SK-N-SH (cell line): ENCODE data around the gene RAD51B. TPM values are rescaled to one million over a fixed set of nuclear protein-coding genes. Genes with fewer than 3 reads are reported as not detected.

ENCODE experiments used
- CTCF ChIA-PET: fragments of 300-600, 350-600 bp; formaldehyde crosslinking; extraction: SDS; loops from one replicate; lab custom pipeline; 2021; lab: Yijun Ruan, JAX
- POLR2A ChIA-PET: fragments of 350-600 bp; sonication (Branson Sonifier 250); formaldehyde crosslinking; extraction: SDS; loops from one replicate; lab custom pipeline; 2020; ENCODE audit warnings: antibody characterized with exemption, inconsistent platforms; lab: Yijun Ruan, JAX
- DNase-seq: peaks from one replicate; pipeline ENCODE4 v3.0.0; 2012
- H2AFZ ChIP-seq: fragments of 200-600 bp; sonication (generic); 2 replicates; pipeline ENCODE4 v1.8.1; 2016; ENCODE audit warnings: antibody characterized with exemption, mild to moderate bottlenecking, low read depth
- H3F3A ChIP-seq: fragments of 200-600 bp; sonication (generic); replicated peaks from 2 replicates; pipeline ENCODE3; 2016; ENCODE audit warnings: antibody characterized with exemption, mild to moderate bottlenecking; ENCODE audit not compliant: insufficient read depth
- H3K27ac ChIP-seq, 2 experiments: fragments of 200-500 bp in 1 of 2; fragments of 200-600 bp in 1 of 2; sonication (Bioruptor generic) in 1 of 2; sonication (generic), shearing (Covaris generic) in 1 of 2; 2 replicates each; pipeline versions ENCODE4 v1.5.1 to v1.6.1; 2014 to 2016; ENCODE audit warnings: low read depth in 2 of 2, inconsistent platforms in 1 of 2, low read length in 1 of 2, mild to moderate bottlenecking in 1 of 2, mixed read lengths in 1 of 2
- H3K27me3 ChIP-seq: fragments of 200-600 bp; sonication (generic), shearing (Covaris generic); 2 replicates; pipeline ENCODE4 v1.6.1; 2016; ENCODE audit warnings: mixed run types; ENCODE audit not compliant: insufficient read depth
- H3K36me3 ChIP-seq, 2 experiments: fragments of 200-500 bp in 1 of 2; fragments of 200-600 bp in 1 of 2; sonication (Bioruptor generic) in 1 of 2; sonication (generic) in 1 of 2; replicated peaks in 1 of 2; 2 replicates each; pipeline versions ENCODE3 to v1.5.1; 2014 to 2016; ENCODE audit warnings: low read length in 1 of 2, mild to moderate bottlenecking in 1 of 2; ENCODE audit not compliant: insufficient read depth in 2 of 2, control insufficient read depth in 1 of 2
- H3K4me1 ChIP-seq, 2 experiments: fragments of 200-500 bp in 1 of 2; fragments of 200-600 bp in 1 of 2; sonication (Bioruptor generic) in 1 of 2; sonication (generic), shearing (Covaris generic) in 1 of 2; 2 replicates each; pipeline versions ENCODE4 v1.5.1 to v1.6.1; 2014 to 2016; ENCODE audit warnings: low read depth in 1 of 2, low read length in 1 of 2, mixed run types in 1 of 2; ENCODE audit not compliant: insufficient read depth in 2 of 2, control insufficient read depth in 1 of 2
- H3K4me2 ChIP-seq: fragments of 200-600 bp; sonication (generic), shearing (Covaris generic); 2 replicates; pipeline ENCODE4 v1.6.1; 2017; ENCODE audit warnings: mixed run types
- H3K4me3 ChIP-seq, 2 experiments: fragments of 200-500 bp in 1 of 2; fragments of 200-600 bp in 1 of 2; sonication (Bioruptor generic) in 1 of 2; sonication (generic), shearing (Covaris generic) in 1 of 2; 2 replicates each; pipeline versions ENCODE4 v1.5.1 to v1.8.1; 2014 to 2016; ENCODE audit warnings: low read depth in 2 of 2, inconsistent platforms in 1 of 2, low read length in 1 of 2, mild to moderate bottlenecking in 1 of 2, mixed read lengths in 1 of 2, moderate library complexity in 1 of 2
- H3K79me2 ChIP-seq: fragments of 200-600 bp; sonication (generic); 2 replicates; pipeline ENCODE4 v1.8.1; 2017; ENCODE audit warnings: mild to moderate bottlenecking; ENCODE audit not compliant: insufficient read depth
- H3K9ac ChIP-seq: fragments of 200-600 bp; sonication (generic); 2 replicates; pipeline ENCODE4 v1.6.1; 2017; ENCODE audit warnings: mixed run types
- H3K9me2 ChIP-seq: fragments of 200-600 bp; sonication (generic); 2 replicates; pipeline ENCODE4 v1.6.1; 2017; ENCODE audit warnings: mixed run types
- H3K9me3 ChIP-seq: fragments of 200-600 bp; sonication (generic); 2 replicates; pipeline ENCODE4 v1.6.1; 2017; ENCODE audit warnings: mixed run types, mild to moderate bottlenecking, moderate library complexity
- H4K20me1 ChIP-seq: fragments of 200-600 bp; sonication (generic); 2 replicates; pipeline ENCODE4 v1.6.1; 2017; ENCODE audit warnings: mild to moderate bottlenecking, mixed run types; ENCODE audit not compliant: insufficient read depth
- CHD2 ChIP-seq: fragments of 150-350 bp; IDR thresholded peaks from 2 replicates; pipeline ENCODE4 v1.6.1; 2018; ENCODE audit warnings: low read length; ENCODE audit not compliant: partially characterized antibody
- ELF1 ChIP-seq: IDR thresholded peaks from 2 replicates; pipeline ENCODE4 v1.4.0; 2012
- EP300 ChIP-seq, 2 experiments: IDR thresholded peaks; 2 replicates each; pipeline versions ENCODE4 v1.4.0 to v1.6.1; 2012; ENCODE audit warnings: borderline replicate concordance in 1 of 2, low read depth in 1 of 2, low read length in 1 of 2
- FOXJ3 ChIP-seq: sonication (generic); formaldehyde crosslinking; IDR thresholded peaks from 2 replicates; pipeline ENCODE4 v1.5.1; 2020; ENCODE audit warnings: mild to moderate bottlenecking, missing genetic modification reagents
- FOXM1 ChIP-seq: IDR thresholded peaks from 2 replicates; pipeline ENCODE4 v1.4.0; 2012; ENCODE audit warnings: low read depth, mild to moderate bottlenecking
- GABPA ChIP-seq: IDR thresholded peaks from 2 replicates; pipeline ENCODE4 v1.4.0; 2012; ENCODE audit warnings: low read depth, mild to moderate bottlenecking
- GATA2 ChIP-seq: sonication (generic); formaldehyde crosslinking; IDR thresholded peaks from 2 replicates; pipeline ENCODE4 v1.5.0; 2020; ENCODE audit warnings: mild to moderate bottlenecking, missing genetic modification reagents
- IRF3 ChIP-seq: fragments of 150-350 bp; IDR thresholded peaks from 2 replicates; pipeline ENCODE4 v1.6.1; 2016; ENCODE audit warnings: mild to moderate bottlenecking, low read depth, low read length
- JUND ChIP-seq: IDR thresholded peaks from 2 replicates; pipeline ENCODE4 v1.4.0; 2012
- MAX ChIP-seq: IDR thresholded peaks from 2 replicates; pipeline ENCODE4 v1.4.0; 2012; ENCODE audit warnings: low read depth
- MXI1 ChIP-seq: IDR thresholded peaks from 2 replicates; pipeline ENCODE4 v1.6.1; 2012; ENCODE audit warnings: mild to moderate bottlenecking, low read depth, low read length, improper control_type of control experiment
- NRF1 ChIP-seq: IDR thresholded peaks from 2 replicates; pipeline ENCODE4 v1.6.1; 2012; ENCODE audit warnings: low read depth, mild to moderate bottlenecking, low read length
- RAD21 ChIP-seq: IDR thresholded peaks from 2 replicates; pipeline ENCODE4 v1.6.1; 2012; ENCODE audit warnings: mild to moderate bottlenecking, low read length
- RCOR1 ChIP-seq: fragments of 150-350 bp; IDR thresholded peaks from 2 replicates; pipeline ENCODE4 v1.6.1; 2017; ENCODE audit warnings: antibody characterized with exemption, low read length
- RXRA ChIP-seq: IDR thresholded peaks from 2 replicates; pipeline ENCODE4 v1.4.0; 2012; ENCODE audit warnings: low read depth, mild to moderate bottlenecking, borderline replicate concordance
- SIN3A ChIP-seq: IDR thresholded peaks from 2 replicates; pipeline ENCODE4 v1.6.1; 2012; ENCODE audit warnings: low read depth, mild to moderate bottlenecking, low read length, moderate library complexity, borderline replicate concordance
- SMC3 ChIP-seq: IDR thresholded peaks from 2 replicates; pipeline ENCODE4 v1.6.1; 2012; ENCODE audit warnings: low read depth, low read length, improper control_type of control experiment
- TCF12 ChIP-seq: IDR thresholded peaks from 2 replicates; pipeline ENCODE4 v1.4.0; 2012
- ZBTB33 ChIP-seq: IDR thresholded peaks from 2 replicates; pipeline ENCODE4 v1.4.0; 2012; ENCODE audit warnings: low read depth, borderline replicate concordance
- WGBS: methylation state at CpG from one replicate; pipeline ENCODE4 v1.1.6; 2017; ENCODE audit warnings: low lambda C conversion rate; 5-methylcytosine and 5-hydroxymethylcytosine counted together
- polyA plus RNA-seq, 3 experiments: library from polyadenylated mRNA; depleted of rRNA; stranded (reverse); fragments of >200 nt; gene quantifications; 2 replicates each; pipeline ENCODE4 v1.2.3, GENCODE V29; 2012
- TF ChIP-seq, protein P1 (sequence below): IDR thresholded peaks from 2 replicates; pipeline ENCODE4 v1.6.1; 2012; ENCODE audit warnings: mild to moderate bottlenecking, low read depth, low read length, moderate library complexity

RAD51B gene
- polyA plus RNA-seq, 1 of the 3 experiments (the other 2 are of a cell fraction): 6.0 TPM

- POLR2A ChIA-PET: no interaction called here
- H3K9ac ChIP-seq: no peak overlapping the region
- no peaks in the 10 kb centered on the region for H3K27me3 ChIP-seq
- H3K79me2 ChIP-seq: no peaks in the 10 kb centered on the region
- 95% methylated on average over 1 of the region's 1 CpG for WGBS
- DNase-seq: no peak
- no peak overlapping the region for H2AFZ ChIP-seq
- H3K4me3 ChIP-seq: no peak overlapping the region
- no peaks in the 10 kb centered on the region for H3F3A ChIP-seq
- H3K4me2 ChIP-seq: no peak overlapping the region
- CTCF ChIA-PET: interaction anchor here (1.6 kb wide), 1 partner anchor 20 kb away, joined by 3 read pairs; no protein-coding TSS in a partner anchor
- 0 out of 2 replicates have a peak, but pooled peaks cover under 1% of the 10 kb centered on the region for H3K9me3 ChIP-seq
- no peaks in the 10 kb centered on the region for H3K36me3 ChIP-seq
- no peaks in the 10 kb centered on the region for H3K9me2 ChIP-seq
- peaks cover 0 to 3% of the 10 kb centered on the region in 2 experiments; a peak in 2 of 4 replicates for H3K4me1 ChIP-seq
- no peaks in the 10 kb centered on the region for H4K20me1 ChIP-seq
- H3K27ac ChIP-seq: no peak overlapping the region
- TF ChIP-seq FOXJ3 (CRISPR knock-in tag): no peak
- TF ChIP-seq EP300 (IDR thresholded peaks at IDR 0.05; ENCODE audit: borderline replicate concordance in 1 of 2, low read depth in 1 of 2, low read length in 1 of 2): no peak
- no peak for TF ChIP-seq SMC3
- TF ChIP-seq MAX: no peak
- TF ChIP-seq NRF1: no peak
- no peak for TF ChIP-seq FOXM1
- no peak for TF ChIP-seq CHD2
- no peak for TF ChIP-seq JUND
- TF ChIP-seq, protein P1, sequence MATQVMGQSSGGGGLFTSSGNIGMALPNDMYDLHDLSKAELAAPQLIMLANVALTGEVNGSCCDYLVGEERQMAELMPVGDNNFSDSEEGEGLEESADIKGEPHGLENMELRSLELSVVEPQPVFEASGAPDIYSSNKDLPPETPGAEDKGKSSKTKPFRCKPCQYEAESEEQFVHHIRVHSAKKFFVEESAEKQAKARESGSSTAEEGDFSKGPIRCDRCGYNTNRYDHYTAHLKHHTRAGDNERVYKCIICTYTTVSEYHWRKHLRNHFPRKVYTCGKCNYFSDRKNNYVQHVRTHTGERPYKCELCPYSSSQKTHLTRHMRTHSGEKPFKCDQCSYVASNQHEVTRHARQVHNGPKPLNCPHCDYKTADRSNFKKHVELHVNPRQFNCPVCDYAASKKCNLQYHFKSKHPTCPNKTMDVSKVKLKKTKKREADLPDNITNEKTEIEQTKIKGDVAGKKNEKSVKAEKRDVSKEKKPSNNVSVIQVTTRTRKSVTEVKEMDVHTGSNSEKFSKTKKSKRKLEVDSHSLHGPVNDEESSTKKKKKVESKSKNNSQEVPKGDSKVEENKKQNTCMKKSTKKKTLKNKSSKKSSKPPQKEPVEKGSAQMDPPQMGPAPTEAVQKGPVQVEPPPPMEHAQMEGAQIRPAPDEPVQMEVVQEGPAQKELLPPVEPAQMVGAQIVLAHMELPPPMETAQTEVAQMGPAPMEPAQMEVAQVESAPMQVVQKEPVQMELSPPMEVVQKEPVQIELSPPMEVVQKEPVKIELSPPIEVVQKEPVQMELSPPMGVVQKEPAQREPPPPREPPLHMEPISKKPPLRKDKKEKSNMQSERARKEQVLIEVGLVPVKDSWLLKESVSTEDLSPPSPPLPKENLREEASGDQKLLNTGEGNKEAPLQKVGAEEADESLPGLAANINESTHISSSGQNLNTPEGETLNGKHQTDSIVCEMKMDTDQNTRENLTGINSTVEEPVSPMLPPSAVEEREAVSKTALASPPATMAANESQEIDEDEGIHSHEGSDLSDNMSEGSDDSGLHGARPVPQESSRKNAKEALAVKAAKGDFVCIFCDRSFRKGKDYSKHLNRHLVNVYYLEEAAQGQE: no peak
- TF ChIP-seq RCOR1: no peak
- TF ChIP-seq GATA2 (CRISPR knock-in tag): no peak
- no peak for TF ChIP-seq SIN3A
- no peak for TF ChIP-seq MXI1
Observed at GRCh38 chr14:68153275-68153674, 333.7 kb downstream of the RAD51B start.

- no peak overlapping the region for H3K4me3 ChIP-seq
- H3K9ac ChIP-seq: no peak overlapping the region
- no peaks in the 10 kb centered on the region for H3K36me3 ChIP-seq
- no peak overlapping the region for H3K27ac ChIP-seq
- no peaks in the 10 kb centered on the region for H3K9me2 ChIP-seq
- H4K20me1 ChIP-seq: no peaks in the 10 kb centered on the region
- POLR2A ChIA-PET: no interaction called here
- H3K4me2 ChIP-seq: no peak overlapping the region
- H3K4me1 ChIP-seq: peaks cover 0 to 10% of the 10 kb centered on the region in 2 experiments; a peak in 2 of 4 replicates
- H3K9me3 ChIP-seq: no peaks in the 10 kb centered on the region
- WGBS: 86% methylated on average over 2 of the region's 2 CpGs
- DNase-seq: no peak
- no peaks in the 10 kb centered on the region for H3K27me3 ChIP-seq
- H3F3A ChIP-seq: no peaks in the 10 kb centered on the region
- CTCF ChIA-PET: interaction anchor here (0.6 kb wide), 1 partner anchor 67 kb away, joined by 3 read pairs; no protein-coding TSS in a partner anchor
- no peak overlapping the region for H2AFZ ChIP-seq
- H3K79me2 ChIP-seq: no peaks in the 10 kb centered on the region
- TF ChIP-seq SMC3 (no peak), IRF3 (no peak), RCOR1 (no peak), ELF1 (no peak), TCF12 (no peak), SIN3A (no peak), FOXJ3 (CRISPR knock-in tag) (no peak), MXI1 (no peak), FOXM1 (no peak), RAD21 (no peak), RXRA (no peak), GABPA (no peak), ZBTB33 (no peak)
Observed at GRCh38 chr14:68154275-68154674, 334.7 kb downstream of the RAD51B start.
